Cardiac fibroblast (primary cell): Measurements from ENCODE around the gene RNASE12.
A peak's percentile ranks its signal among the peaks of the same experiment; 100 is the strongest.

Source experiments
- DNase-seq, 2 donors: peaks; one replicate each; pipeline versions ENCODE4 v3.0.0 to v3.0.0-alpha.2; 2010; ENCODE audit warnings: low read depth in 2 of 2
- H3K4me3 ChIP-seq, 2 donors: replicated peaks in 1 of 2; 1 replicate in 1 of 2; 2 replicates in 1 of 2; pipeline ENCODE4 v1.5.1; 2011; ENCODE audit warnings: low read depth in 2 of 2, low read length in 2 of 2, mild to moderate bottlenecking in 2 of 2, moderate library complexity in 1 of 2
- TF ChIP-seq, protein P1 (sequence below): IDR thresholded peaks from one replicate; pipeline ENCODE4 v1.5.1; 2011; ENCODE audit warnings: low read depth, mild to moderate bottlenecking, low read length, inconsistent platforms

The RNASE12 gene

DNA sequence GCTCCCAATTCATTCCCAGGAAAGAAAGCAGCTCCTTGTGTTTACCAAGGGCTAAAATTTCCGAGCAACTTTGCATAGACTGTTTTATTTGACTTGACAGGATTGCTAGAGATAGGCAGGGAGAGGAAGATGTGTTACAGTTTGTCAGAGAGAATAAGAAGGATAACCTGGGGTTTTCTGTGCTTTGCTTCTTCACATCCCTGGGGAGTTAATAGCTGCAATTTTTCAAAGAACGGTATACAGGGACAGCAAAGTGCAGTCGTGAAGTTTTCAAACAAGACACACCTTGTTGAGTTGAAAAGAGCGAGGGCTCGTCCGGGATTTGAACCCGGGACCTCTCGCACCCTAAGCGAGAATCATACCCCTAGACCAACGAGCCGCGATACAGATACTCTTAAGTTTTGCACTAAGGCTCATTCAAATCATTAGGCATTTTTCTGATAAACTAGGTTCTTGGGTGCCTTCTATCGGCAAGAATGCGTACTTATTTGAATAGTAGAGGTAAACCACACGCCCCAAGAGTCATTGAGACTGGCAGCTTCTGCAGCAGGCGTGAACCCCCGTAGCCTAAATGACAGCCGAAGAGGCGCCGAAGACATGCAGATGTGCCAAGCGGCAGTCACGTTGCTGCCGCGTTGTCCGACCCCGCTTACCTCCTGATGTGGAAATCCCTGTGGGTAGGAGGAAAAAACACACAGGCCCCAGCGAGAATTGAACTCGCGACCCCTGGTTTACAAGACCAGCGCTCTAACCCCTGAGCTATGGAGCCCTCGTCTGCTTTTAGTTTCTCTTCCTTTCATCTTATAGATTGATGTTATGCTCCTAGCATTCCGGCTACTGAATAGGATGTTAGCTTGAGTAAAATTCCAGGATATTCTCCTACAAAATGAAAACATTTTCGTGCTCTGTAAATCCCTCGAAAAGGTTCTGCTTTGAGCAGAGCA, 22.2 kb upstream of the RNASE12 start:
- peak overlapping the region; percentile 49 to 64 for H3K4me3 ChIP-seq
- DNase-seq, result peak; percentile 98 to 99
- TF ChIP-seq, protein P1, sequence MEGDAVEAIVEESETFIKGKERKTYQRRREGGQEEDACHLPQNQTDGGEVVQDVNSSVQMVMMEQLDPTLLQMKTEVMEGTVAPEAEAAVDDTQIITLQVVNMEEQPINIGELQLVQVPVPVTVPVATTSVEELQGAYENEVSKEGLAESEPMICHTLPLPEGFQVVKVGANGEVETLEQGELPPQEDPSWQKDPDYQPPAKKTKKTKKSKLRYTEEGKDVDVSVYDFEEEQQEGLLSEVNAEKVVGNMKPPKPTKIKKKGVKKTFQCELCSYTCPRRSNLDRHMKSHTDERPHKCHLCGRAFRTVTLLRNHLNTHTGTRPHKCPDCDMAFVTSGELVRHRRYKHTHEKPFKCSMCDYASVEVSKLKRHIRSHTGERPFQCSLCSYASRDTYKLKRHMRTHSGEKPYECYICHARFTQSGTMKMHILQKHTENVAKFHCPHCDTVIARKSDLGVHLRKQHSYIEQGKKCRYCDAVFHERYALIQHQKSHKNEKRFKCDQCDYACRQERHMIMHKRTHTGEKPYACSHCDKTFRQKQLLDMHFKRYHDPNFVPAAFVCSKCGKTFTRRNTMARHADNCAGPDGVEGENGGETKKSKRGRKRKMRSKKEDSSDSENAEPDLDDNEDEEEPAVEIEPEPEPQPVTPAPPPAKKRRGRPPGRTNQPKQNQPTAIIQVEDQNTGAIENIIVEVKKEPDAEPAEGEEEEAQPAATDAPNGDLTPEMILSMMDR, result peak; percentile 73

DNA sequence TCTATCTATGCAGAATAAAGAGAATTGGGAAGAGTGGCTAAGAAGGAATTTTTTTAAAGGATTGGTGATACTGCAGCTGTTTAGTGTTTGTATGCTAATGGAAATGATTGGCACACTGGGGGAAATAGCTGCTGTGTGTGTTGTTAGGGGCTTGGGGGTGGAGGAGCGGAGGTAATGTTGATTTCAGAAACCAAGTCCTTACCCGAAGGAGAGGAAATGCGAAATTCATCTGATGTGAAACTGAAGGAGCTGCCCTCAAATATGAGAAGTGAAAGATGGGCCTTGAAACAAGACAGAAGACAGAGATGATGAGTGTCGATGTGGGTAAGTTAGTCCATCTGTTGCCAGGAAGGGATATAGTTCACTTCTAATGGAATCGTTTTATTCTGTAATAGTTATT, 21.2 kb upstream of the RNASE12 start:
- TF ChIP-seq, protein P1, result no peak
- H3K4me3 ChIP-seq, result no peak overlapping the region
- no peak for DNase-seq

DNA sequence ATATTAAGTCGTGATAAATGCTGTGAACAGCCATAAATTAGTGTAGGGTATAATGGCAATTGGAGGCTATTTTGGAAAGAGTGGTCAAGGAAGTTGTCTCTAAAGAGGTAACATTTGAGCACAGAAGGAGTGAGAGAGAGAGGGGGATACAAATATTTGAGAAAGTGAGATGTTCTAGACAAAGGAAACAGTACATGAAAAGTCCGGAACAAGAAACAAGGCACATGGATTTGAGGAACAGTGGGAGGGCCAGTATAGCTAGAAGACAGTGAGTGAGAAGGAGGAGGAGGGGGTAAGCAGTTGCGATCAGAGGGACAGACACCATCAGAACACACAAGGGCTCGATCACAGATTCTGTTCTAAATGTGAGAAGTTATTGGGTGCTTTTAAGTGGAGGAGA, 20.1 kb upstream of the RNASE12 start:
- H3K4me3 ChIP-seq, result no peak overlapping the region
- DNase-seq, result no peak
- TF ChIP-seq, protein P1, result no peak

DNA sequence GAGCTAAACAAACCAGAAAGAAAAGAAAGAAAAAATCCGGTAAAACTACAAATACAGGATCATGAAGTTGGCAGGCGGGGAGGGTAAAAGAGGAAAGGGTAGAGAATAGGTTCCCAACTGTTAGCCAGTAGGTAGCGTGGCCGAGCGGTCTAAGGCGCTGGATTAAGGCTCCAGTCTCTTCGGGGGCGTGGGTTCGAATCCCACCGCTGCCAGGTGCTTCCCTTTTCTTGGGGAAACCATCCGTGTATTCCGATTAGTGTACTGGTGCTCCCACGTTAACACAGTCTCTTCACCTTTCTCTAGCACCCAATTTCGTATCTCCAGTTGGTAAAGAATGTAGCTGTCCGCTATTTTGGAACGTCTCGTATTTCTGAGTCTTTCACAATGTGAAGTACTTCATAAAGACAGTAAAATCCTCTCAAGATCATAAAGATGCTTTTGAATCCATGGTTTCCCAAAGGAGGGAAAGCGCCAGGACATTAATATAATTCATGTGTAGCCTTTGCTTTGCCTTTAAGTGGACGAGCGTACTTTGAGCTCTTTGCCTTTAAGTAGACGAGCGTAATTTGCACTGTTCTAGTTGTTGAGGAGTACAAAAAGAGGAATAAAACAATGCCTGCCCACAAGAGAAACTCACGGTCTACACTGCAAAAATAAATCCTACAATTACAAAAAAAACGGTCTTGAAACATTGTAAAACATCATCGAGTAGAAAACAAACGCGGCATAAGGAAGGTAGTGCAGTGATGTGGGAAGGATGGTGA, 19.0 kb upstream of the RNASE12 start:
- peak overlapping the region; percentile 89 to 91 for H3K4me3 ChIP-seq
- TF ChIP-seq, protein P1, result no peak
- peak; percentile 82 to 87 for DNase-seq

DNA sequence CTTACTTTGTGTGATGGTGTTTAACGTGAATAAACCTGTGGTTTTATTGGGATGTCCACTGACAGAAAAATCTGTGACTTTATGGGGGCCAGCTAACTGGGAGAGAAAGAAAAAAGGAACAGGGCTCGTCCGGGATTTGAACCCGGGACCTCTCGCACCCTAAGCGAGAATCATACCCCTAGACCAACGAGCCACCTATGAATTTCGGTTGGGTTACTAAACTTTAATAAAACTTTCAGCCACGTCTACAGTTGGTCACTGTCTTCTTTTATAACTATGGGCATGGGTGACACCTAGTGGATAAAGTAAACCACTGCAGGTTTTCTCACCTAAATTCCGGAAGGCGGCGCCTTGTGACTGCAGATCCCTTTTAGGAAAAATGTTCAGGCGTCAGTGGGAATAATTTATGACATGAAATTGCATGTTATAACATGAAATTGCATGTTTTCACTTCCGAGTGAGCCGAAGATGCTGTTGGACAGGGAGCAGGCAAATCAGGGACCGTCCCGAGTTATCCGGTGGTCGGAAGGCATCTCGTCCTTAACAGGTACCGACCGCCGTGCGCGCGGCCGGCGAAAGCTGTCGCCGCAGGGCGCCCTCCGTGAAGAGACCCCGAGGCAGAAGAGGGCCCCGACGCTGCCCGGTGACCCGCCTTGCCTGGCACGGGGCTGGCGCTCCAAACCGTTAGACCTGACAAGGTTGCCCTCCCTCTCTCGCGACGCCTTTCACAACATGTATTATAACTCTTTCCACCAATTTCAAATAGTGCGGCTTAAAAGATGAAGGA, 18.2 kb upstream of the RNASE12 start:
- TF ChIP-seq, protein P1, result peak; percentile 83

DNA sequence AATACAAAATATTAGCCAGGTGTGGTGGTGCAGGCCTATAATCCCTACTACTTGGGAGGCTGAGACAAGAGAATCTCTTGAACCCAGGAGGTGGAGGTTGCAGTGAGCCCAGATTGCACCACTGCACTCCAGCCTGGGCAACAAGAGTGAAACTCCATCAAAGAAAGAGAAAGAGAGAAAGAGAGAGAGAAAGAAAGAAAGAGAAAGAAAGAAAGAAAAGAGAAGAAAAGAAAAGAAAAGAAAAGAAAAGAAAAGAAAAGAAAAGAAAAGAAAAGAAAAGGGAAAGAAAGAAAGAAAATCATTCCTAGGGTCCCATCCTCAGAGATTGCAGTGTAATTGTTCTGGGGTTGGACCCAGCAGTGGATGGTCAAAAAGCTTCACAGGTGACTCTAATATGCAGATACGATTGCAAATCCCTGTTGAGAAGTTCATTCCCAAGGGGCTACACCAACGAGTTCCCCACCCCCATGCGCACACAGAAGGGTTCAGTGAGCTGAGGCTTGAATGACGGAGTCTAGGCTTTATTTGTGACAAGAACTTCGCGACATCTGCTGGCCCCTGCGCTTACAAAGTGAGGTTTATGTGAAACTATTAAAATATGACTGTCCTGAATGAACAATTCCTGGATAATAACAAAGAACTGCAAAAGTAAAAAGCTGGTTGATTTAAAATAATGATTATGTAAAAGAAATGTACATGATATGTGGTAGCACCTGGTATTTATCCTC, 17.4 kb upstream of the RNASE12 start:
- no peak for DNase-seq
- no peak overlapping the region for H3K4me3 ChIP-seq
- TF ChIP-seq, protein P1, result no peak

More for the DNA sequence above, 18.2 kb upstream of the RNASE12 start:
- peak overlapping the region; percentile 89 to 91 for H3K4me3 ChIP-seq
- DNase-seq, result peak; percentile 93 to 95
